ENCODE measurements around the gene GAS6. TPM values are rescaled to one million over a fixed set of nuclear protein-coding genes. Genes with fewer than 3 reads are reported as not detected.
A peak's percentile ranks its signal among the peaks of the same experiment; 100 is the strongest.

The GAS6 gene
- total and polyA plus RNA-seq, 9 of the 15 experiments (the other 6 are each of a cell fraction or from before 2014, with no cell fraction given): 0.14 to 9.7 (median 4.7) TPM; not detected in 1

GRCh38 chr13:113862931-113863523, 849 bp downstream of the GAS6 start (continued):
- 0 out of 6 replicates have a peak, but pooled peaks of 1 of the 3 experiments have one; percentile 6 for TF ChIP-seq CTCF (IDR thresholded peaks at IDR 0.05 in 2 of 3, conservative IDR thresholded peaks at IDR 0.05 in 1 of 3; ENCODE audit: insufficient read depth in 2 of 3, low read depth in 1 of 3, low read length in 3 of 3)
- TF ChIP-seq, protein P1, sequence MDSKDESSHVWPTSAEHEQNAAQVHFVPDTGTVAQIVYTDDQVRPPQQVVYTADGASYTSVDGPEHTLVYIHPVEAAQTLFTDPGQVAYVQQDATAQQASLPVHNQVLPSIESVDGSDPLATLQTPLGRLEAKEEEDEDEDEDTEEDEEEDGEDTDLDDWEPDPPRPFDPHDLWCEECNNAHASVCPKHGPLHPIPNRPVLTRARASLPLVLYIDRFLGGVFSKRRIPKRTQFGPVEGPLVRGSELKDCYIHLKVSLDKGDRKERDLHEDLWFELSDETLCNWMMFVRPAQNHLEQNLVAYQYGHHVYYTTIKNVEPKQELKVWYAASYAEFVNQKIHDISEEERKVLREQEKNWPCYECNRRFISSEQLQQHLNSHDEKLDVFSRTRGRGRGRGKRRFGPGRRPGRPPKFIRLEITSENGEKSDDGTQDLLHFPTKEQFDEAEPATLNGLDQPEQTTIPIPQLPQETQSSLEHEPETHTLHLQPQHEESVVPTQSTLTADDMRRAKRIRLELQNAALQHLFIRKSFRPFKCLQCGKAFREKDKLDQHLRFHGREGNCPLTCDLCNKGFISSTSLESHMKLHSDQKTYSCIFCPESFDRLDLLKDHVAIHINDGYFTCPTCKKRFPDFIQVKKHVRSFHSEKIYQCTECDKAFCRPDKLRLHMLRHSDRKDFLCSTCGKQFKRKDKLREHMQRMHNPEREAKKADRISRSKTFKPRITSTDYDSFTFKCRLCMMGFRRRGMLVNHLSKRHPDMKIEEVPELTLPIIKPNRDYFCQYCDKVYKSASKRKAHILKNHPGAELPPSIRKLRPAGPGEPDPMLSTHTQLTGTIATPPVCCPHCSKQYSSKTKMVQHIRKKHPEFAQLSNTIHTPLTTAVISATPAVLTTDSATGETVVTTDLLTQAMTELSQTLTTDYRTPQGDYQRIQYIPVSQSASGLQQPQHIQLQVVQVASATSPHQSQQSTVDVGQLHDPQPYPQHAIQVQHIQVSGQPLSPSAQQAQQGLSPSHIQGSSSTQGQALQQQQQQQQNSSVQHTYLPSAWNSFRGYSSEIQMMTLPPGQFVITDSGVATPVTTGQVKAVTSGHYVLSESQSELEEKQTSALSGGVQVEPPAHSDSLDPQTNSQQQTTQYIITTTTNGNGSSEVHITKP (IDR thresholded peaks at IDR 0.05; ENCODE audit: partially characterized antibody): peak; percentile 78
- peak; percentile 52 for TF ChIP-seq CXXC5 (CRISPR knock-in tag; IDR thresholded peaks at IDR 0.05)
- TF ChIP-seq OTX1 (CRISPR knock-in tag; IDR thresholded peaks at IDR 0.05): no peak
- TF ChIP-seq KHSRP (IDR thresholded peaks at IDR 0.05): no peak
- TF ChIP-seq SMARCB1 (IDR thresholded peaks at IDR 0.05; ENCODE audit: insufficient read length, low read depth): no peak
- TF ChIP-seq RBFOX2 (IDR thresholded peaks at IDR 0.05; ENCODE audit: low read depth, low read length): peak; percentile 21; the same call in 1 of the 2 replicates
- no peak for TF ChIP-seq CAMTA2 (CRISPR knock-in tag; conservative IDR thresholded peaks at IDR 0.05)
- no peak for TF ChIP-seq USF2 (CRISPR knock-in tag; IDR thresholded peaks at IDR 0.05)
- no peak for TF ChIP-seq HOXB6 (CRISPR knock-in tag; IDR thresholded peaks at IDR 0.05; ENCODE audit: borderline replicate concordance)
- no peak for TF ChIP-seq KDM4B (IDR thresholded peaks at IDR 0.05; ENCODE audit: borderline replicate concordance in 2 of 2, low read depth in 1 of 2)
- no peak for TF ChIP-seq UBTF (IDR thresholded peaks at IDR 0.05; ENCODE audit: borderline replicate concordance in 1 of 2, low read depth in 2 of 2, low read length in 2 of 2)
- TF ChIP-seq HNRNPK (IDR thresholded peaks at IDR 0.05; ENCODE audit: low read depth, low read length, poor library complexity, severe bottlenecking): no peak
- TF ChIP-seq EP400 (IDR thresholded peaks at IDR 0.05): peak; percentile 24; the same call in 1 of the 2 replicates
- no peak for TF ChIP-seq LCOR (CRISPR knock-in tag; IDR thresholded peaks at IDR 0.05)
- TF ChIP-seq ZNF174 (CRISPR knock-in tag; IDR thresholded peaks at IDR 0.05): no peak
- TF ChIP-seq RCOR1 (IDR thresholded peaks at IDR 0.05; ENCODE audit: borderline replicate concordance in 1 of 2, low read depth in 2 of 2, low read length in 2 of 2): no peak
- TF ChIP-seq, protein P2, sequence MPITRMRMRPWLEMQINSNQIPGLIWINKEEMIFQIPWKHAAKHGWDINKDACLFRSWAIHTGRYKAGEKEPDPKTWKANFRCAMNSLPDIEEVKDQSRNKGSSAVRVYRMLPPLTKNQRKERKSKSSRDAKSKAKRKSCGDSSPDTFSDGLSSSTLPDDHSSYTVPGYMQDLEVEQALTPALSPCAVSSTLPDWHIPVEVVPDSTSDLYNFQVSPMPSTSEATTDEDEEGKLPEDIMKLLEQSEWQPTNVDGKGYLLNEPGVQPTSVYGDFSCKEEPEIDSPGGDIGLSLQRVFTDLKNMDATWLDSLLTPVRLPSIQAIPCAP (CRISPR knock-in tag; IDR thresholded peaks at IDR 0.05; ENCODE audit: borderline replicate concordance): no peak

All from K562 (cell line).